GM12878 (cell line): ENCODE measurements around the gene EEF2KMT. TPM values are rescaled to one million over a fixed set of nuclear protein-coding genes. Genes with fewer than 3 reads are reported as not detected.

ENCODE experiments used
- ATAC-seq: fragments of 200-7000 bp; cut with Tn5 transposase; 3 replicates; pipeline ENCODE4 v1.9.1; 2020; ENCODE audit warnings: mild to moderate bottlenecking, moderate library complexity
- BruUV-seq: library from RNA; stranded (reverse); fragments of 400-500 nt; replicated peaks from 2 replicates; lab custom pipeline; 2021; lab: Mats Ljungman, UMichigan
- CTCF ChIA-PET: fragments of 300-600 bp; sonication (Branson Sonifier 250); formaldehyde crosslinking; extraction: SDS; loops from one replicate; lab custom pipeline; 2021; ENCODE audit warnings: inconsistent platforms; lab: Yijun Ruan, JAX
- POLR2A ChIA-PET: fragments of 350-600 bp; formaldehyde crosslinking; extraction: SDS; loops from one replicate; lab custom pipeline; 2021; ENCODE audit warnings: inconsistent platforms; lab: Charles Lee
- RAD21 ChIA-PET: fragments of 300-600 bp; sonication (Branson Sonifier 250); formaldehyde crosslinking; loops from one replicate; lab custom pipeline; 2023; ENCODE audit warnings: antibody characterized with exemption; ENCODE audit not compliant: unreplicated experiment; lab: Charles Lee
- SMC1A ChIA-PET: fragments of 300-600 bp; sonication (Branson Sonifier 250); formaldehyde crosslinking; loops from one replicate; lab custom pipeline; 2023; ENCODE audit not compliant: unreplicated experiment, uncharacterized antibody; lab: Charles Lee
- DNase-seq: peaks from one replicate; pipeline ENCODE4 v3.0.0-alpha.2; 2011; ENCODE audit warnings: low read depth, low spot score
- FAIRE-seq: peaks from 3 replicates; lab custom pipeline; 2011; peaks lifted over from hg19 to GRCh38; lab: Jason Lieb, UNC
- H2AFZ ChIP-seq: 2 replicates; pipeline ENCODE4 v1.6.0; 2011; ENCODE audit warnings: low read depth, low read length, control low read depth; ENCODE audit not compliant: control insufficient read depth
- H3K27ac ChIP-seq: 2 replicates; pipeline ENCODE4 v1.5.1; 2011; ENCODE audit warnings: control low read depth; ENCODE audit not compliant: control insufficient read depth, insufficient read depth
- H3K27me3 ChIP-seq, 2 experiments: replicated peaks in 1 of 2; 2 replicates each; pipeline versions ENCODE4 v1.6.0 to v1.6.1; 2011; ENCODE audit warnings: low read length in 1 of 2; ENCODE audit not compliant: control insufficient read depth in 2 of 2, insufficient read depth in 2 of 2
- H3K36me3 ChIP-seq, 2 experiments: 2 replicates each; pipeline ENCODE4 v1.5.1; 2011; ENCODE audit warnings: low read length in 1 of 2; ENCODE audit not compliant: control insufficient read depth in 2 of 2, insufficient read depth in 2 of 2
- H3K4me1 ChIP-seq: 2 replicates; pipeline ENCODE4 v1.6.1; 2011; ENCODE audit warnings: mild to moderate bottlenecking, low read length, moderate library complexity, mixed read lengths; ENCODE audit not compliant: control insufficient read depth, insufficient read depth
- H3K4me2 ChIP-seq: 2 replicates; pipeline ENCODE4 v1.6.0; 2011; ENCODE audit warnings: control low read depth; ENCODE audit not compliant: control insufficient read depth, insufficient read depth
- H3K4me3 ChIP-seq: fragments of 200-600 bp; sonication (generic); 2 replicates; pipeline ENCODE4 v1.5.1; 2016
- H3K79me2 ChIP-seq: 2 replicates; pipeline ENCODE4 v1.6.0; 2011; ENCODE audit warnings: low read length; ENCODE audit not compliant: control insufficient read depth, insufficient read depth
- H3K9ac ChIP-seq: 2 replicates; pipeline ENCODE4 v1.8.0; 2011; ENCODE audit warnings: low read length, control low read depth, mixed read lengths; ENCODE audit not compliant: control insufficient read depth, insufficient read depth
- H3K9me3 ChIP-seq: replicated peaks from 3 replicates; pipeline ENCODE4 v1.5.1; 2011; ENCODE audit warnings: mild to moderate bottlenecking, low read length; ENCODE audit not compliant: control insufficient read depth, insufficient read depth
- H4K20me1 ChIP-seq: 2 replicates; pipeline ENCODE4 v1.6.0; 2011; ENCODE audit not compliant: control insufficient read depth, insufficient read depth
- CHD2 ChIP-seq: IDR thresholded peaks from 2 replicates; pipeline ENCODE4 v1.6.1; 2011; ENCODE audit warnings: low read depth, low read length, improper control_type of control experiment, borderline replicate concordance
- DPF2 ChIP-seq: fragments of 450-650 bp; IDR thresholded peaks from 2 replicates; pipeline ENCODE4 v1.6.1; 2017; ENCODE audit warnings: mild to moderate bottlenecking
- E2F4 ChIP-seq: IDR thresholded peaks from 2 replicates; pipeline ENCODE4 v1.6.1; 2012; ENCODE audit warnings: low read depth, low read length, improper control_type of control experiment
- E2F8 ChIP-seq: fragments of 450-650 bp; IDR thresholded peaks from 2 replicates; pipeline ENCODE4 v1.6.1; 2018; ENCODE audit warnings: mild to moderate bottlenecking, low read depth, moderate library complexity; ENCODE audit not compliant: partially characterized antibody
- HSF1 ChIP-seq: fragments of 150-350 bp; IDR thresholded peaks from 2 replicates; pipeline ENCODE4 v1.6.1; 2014; ENCODE audit warnings: mild to moderate bottlenecking, low read depth, low read length
- IKZF1 ChIP-seq: fragments of 450-650 bp; conservative IDR thresholded peaks from 2 replicates; pipeline ENCODE4 v1.6.1; 2017; ENCODE audit warnings: antibody characterized with exemption, mild to moderate bottlenecking
- IRF3 ChIP-seq: fragments of 450-650 bp; IDR thresholded peaks from 2 replicates; pipeline ENCODE4 v1.6.1; 2014; ENCODE audit warnings: mild to moderate bottlenecking
- MEF2B ChIP-seq: fragments of 450-650 bp; IDR thresholded peaks from 2 replicates; pipeline ENCODE4 v1.6.1; 2018; ENCODE audit warnings: mild to moderate bottlenecking, moderate library complexity; ENCODE audit not compliant: partially characterized antibody, poor library complexity, severe bottlenecking
- MLLT1 ChIP-seq: fragments of 450-650 bp; IDR thresholded peaks from 2 replicates; pipeline ENCODE4 v1.6.1; 2016; ENCODE audit warnings: mild to moderate bottlenecking
- MYC ChIP-seq: IDR thresholded peaks from 2 replicates; pipeline ENCODE4 v1.6.1; 2011; ENCODE audit warnings: mild to moderate bottlenecking, low read length, moderate library complexity, inconsistent platforms; ENCODE audit not compliant: insufficient read depth, insufficient replicate concordance, insufficient read length, severe bottlenecking
- RAD51 ChIP-seq: fragments of 450-650 bp; IDR thresholded peaks from 2 replicates; pipeline ENCODE4 v1.6.1; 2016; ENCODE audit warnings: moderate library complexity, mild to moderate bottlenecking, inconsistent platforms
- RFX5 ChIP-seq: IDR thresholded peaks from 2 replicates; pipeline ENCODE4 v1.6.1; 2011; ENCODE audit warnings: low read depth, low read length, improper control_type of control experiment
- RUNX3 ChIP-seq: IDR thresholded peaks from 2 replicates; pipeline ENCODE4 v1.6.1; 2012; ENCODE audit warnings: low read length, inconsistent platforms
- SRF ChIP-seq, 2 experiments: IDR thresholded peaks; 2 replicates each; pipeline ENCODE4 v1.6.1; 2011; ENCODE audit warnings: low read depth in 2 of 2, low read length in 2 of 2, mild to moderate bottlenecking in 1 of 2, moderate library complexity in 1 of 2
- SUPT20H ChIP-seq: IDR thresholded peaks from 2 replicates; pipeline ENCODE4 v1.6.1; 2011; ENCODE audit warnings: low read depth, mild to moderate bottlenecking, low read length, moderate library complexity, borderline replicate concordance; ENCODE audit not compliant: control insufficient read depth
- WRNIP1 ChIP-seq: IDR thresholded peaks from 2 replicates; pipeline ENCODE4 v1.6.1; 2011; ENCODE audit warnings: low read depth, low read length, improper control_type of control experiment, borderline replicate concordance
- WGBS: methylation state at CpG from one replicate; pipeline ENCODE4 v1.1.6; 2016; ENCODE audit warnings: low lambda C conversion rate; ENCODE audit not compliant: insufficient replicate concordance, insufficient coverage; ENCODE audit errors: missing lambda C conversion rate; 5-methylcytosine and 5-hydroxymethylcytosine counted together
- in situ Hi-C: fragments of 300-500 bp; cut with MboI; formaldehyde crosslinking; loops from 9 replicates; pipeline ENCODE4 v1.14.3; 2018; ENCODE audit warnings: mixed read lengths
- intact Hi-C: fragments of 100-400 bp; cut with micrococcal nuclease; formaldehyde crosslinking; loops from one replicate; pipeline ENCODE4 v1.14.2; 2022; ENCODE audit not compliant: unreplicated experiment
- polyA plus RNA-seq, 11 experiments: library from polyadenylated mRNA; depleted of rRNA in 4 of 11; unstranded in 6 of 11; stranded (reverse) in 5 of 11; fragments of >200 nt; fragmentation: Nextera tagmentation in 4 of 11; fragmentation: Illumina TruSeq in 1 of 11; extraction: Ambion mirVana in 4 of 11; extraction: Trizol in 1 of 11; gene quantifications; 1 replicate in 1 of 11; 2 replicates in 10 of 11; pipeline versions ENCODE4 v1.2.1 to v1.2.3, GENCODE V29; 2011 to 2016; ENCODE audit warnings: inconsistent platforms in 2 of 11, missing spikeins in 2 of 11, low read depth in 1 of 11
- total RNA-seq, 4 experiments: library from RNA; depleted of rRNA in 3 of 4; stranded (reverse); fragments of >200 nt in 3 of 4; fragmentation: Illumina TruSeq in 1 of 4; extraction: Trizol in 1 of 4; gene quantifications; 2 replicates each; pipeline versions ENCODE4 v1.2.1 to v1.2.3, GENCODE V29; 2013 to 2021

The EEF2KMT gene
- total and polyA plus RNA-seq, 10 of the 15 experiments (the other 5 are each of a cell fraction or from before 2014, with no cell fraction given) = 3.8 to 28.1 (median 14.3) TPM

GRCh38 chr16:5108505-5109158 is 11.0 kb upstream of the EEF2KMT start:
- Histone ChIP-seq H3K27me3 (no peaks in the 10 kb centered on the region), H3K4me1 (no peaks in the 10 kb centered on the region), H3K36me3 (no peaks in the 10 kb centered on the region), H3K9me3 (no peaks in the 10 kb centered on the region), H3K4me2 (no peak overlapping the region), H3K79me2 (no peaks in the 10 kb centered on the region), H2AFZ (no peak overlapping the region), H3K27ac (no peak overlapping the region), H3K9ac (no peak overlapping the region), H4K20me1 (no peaks in the 10 kb centered on the region), H3K4me3 (no peak overlapping the region)
- RAD21 ChIA-PET = no interaction called here
- intact Hi-C loops = no loop called here
- 66% methylated on average over 24 of the region's 27 CpGs for WGBS
- SMC1A ChIA-PET = interaction anchor here (1.4 kb wide), 1 partner anchor 11 kb away, joined by 4 read pairs; the partner anchor contains the start of gene EEF2KMT
- BruUV-seq = no TSS peak
- DNase-seq (no peak), ATAC-seq (no peak), FAIRE-seq (no peak)
- CTCF ChIA-PET = no interaction called here
- POLR2A ChIA-PET = no interaction called here
- in situ Hi-C loops = no loop called here
- TF ChIP-seq SRF (IDR thresholded peaks at IDR 0.05; ENCODE audit: low read depth in 2 of 2, low read length in 2 of 2) = no peak
- TF ChIP-seq DPF2 = no peak
- TF ChIP-seq CHD2 = no peak
- TF ChIP-seq HSF1 = no peak
- TF ChIP-seq WRNIP1 = no peak
- TF ChIP-seq IKZF1 = no peak
- no peak for TF ChIP-seq RAD51
- TF ChIP-seq SUPT20H = no peak
- no peak for TF ChIP-seq E2F8
- TF ChIP-seq MEF2B = no peak
- no peak for TF ChIP-seq IRF3
- TF ChIP-seq RFX5 = no peak
- TF ChIP-seq RUNX3 = no peak
- TF ChIP-seq E2F4 = no peak
- TF ChIP-seq MLLT1 = no peak
- TF ChIP-seq MYC = no peak
